Measurements from ENCODE around the gene BCL2L1.
A peak's percentile ranks its signal among the peaks of the same experiment; 100 is the strongest.

The BCL2L1 gene

DNA sequence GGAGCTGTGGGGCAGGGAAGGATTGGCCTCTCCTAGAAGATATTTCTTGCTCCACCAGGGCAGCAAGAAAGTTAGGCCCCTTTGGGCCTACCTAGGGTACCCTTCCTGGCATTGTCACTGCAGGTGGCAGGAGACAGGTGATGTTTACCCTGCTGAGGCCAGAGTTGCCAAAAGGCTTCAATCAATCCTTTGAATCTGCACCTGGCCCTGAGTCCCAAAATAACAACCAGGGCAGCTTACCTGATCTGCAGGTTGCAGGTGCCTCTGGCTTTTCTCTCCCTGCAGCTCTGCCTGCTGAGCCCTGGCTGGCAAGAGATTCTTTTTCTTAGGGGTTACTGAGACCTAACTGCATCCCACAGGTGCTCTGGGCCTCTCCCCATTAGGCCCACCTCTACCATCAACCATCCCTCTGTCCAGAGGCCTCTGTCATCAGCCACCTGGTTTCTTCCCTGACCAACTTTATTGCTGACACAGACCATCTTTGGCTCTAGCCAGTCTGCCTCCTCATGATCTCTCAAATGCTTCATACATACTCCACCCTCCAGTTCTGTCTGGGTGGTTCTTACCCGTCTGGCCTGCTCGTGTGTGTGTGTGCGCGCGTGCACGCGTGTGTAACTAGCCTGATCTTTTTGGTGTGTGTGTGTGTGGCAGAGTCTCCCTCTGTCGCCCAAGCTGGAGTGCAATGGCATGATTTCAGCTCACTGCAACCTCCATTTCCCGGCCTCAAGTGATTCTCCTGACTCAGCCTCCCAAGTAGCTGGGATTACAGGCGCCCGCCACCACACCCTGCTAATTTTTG is 13.7 kb downstream of the BCL2L1 start:
- no peak for DNase-seq

DNA sequence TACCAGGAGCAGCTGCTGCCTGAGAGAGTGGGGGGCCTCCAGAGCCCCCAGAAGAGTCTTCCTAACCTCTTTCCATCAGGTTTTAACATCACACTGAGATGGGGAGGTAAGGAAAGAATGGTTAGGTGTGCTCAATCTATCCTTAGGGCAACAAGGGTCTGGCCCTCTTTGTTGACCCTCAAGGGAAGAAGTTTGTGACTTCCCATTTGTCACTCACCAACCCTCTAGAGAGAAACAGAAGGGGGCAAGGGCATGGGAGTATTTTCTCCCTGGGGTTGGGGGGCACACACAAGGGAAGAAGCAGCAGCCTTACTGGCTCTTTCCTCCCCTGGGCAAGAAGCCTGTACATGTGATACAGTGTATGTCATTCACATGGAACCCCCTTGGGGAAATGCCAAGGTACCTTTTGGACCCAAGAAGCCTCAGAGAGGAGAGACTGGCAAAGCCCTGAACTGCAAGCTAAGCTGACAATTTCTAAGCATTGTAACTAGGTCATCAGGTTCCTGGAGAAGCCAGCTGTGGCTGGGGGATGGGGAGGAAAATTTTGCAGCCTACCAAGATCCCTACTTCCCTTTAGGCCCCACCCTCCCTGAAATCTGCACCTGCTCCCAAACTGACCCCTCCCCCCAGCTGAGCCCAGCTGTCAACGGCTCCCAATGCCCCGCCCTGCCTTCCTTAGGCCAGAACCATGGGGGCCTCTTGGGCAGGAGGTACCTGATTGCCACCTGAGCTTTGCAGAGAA is 14.5 kb downstream of the BCL2L1 start:
- DNase-seq, result no peak

DNA sequence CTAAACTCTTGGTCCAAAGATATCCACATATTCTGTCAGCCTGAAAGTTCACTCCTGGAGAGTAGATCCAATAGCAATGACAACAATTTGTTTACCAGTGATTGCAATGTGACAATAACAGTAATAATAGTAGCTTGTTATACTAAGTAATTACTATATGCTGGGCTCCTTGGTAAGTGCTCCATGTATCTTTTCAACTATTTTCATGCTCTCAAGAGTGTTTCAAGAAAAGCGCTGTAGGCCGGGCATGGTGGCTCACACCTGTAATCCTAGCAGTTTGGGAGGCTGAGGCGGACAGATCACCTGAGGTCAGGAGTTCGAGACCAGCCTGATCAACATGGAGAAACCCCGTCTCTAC is 15.4 kb downstream of the BCL2L1 start:
- no peak for DNase-seq

DNA sequence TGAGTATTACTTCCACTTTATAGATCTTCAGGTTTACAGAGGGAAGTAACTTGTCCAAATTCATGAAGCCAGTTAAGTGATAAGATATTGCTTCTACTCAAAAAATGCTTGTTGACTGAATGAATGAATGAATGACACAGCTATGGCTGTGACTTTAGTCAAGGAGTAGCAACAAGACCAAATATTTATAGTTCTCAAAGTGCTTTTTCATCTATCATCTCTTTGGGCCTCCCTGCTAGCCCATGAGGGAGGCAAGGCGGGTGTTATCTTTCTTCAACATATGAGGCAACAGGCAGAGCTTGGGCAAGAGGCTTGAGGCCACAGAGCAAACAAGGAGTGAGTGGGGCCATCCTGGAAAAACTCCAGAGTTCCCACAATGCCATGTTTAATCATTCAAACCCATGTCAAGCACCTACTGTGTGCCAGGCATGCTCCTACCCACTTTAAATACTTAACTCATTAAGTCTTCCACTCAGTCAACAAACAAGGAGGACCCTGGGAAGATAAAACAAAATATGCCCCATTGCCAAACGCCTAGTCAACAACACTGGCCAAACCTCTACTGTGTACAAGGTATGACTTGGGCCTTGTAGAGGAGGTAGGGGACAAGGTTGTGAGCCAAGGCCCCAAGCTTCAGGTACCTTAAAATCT is 15.9 kb downstream of the BCL2L1 start:
- DNase-seq, result no peak

DNA sequence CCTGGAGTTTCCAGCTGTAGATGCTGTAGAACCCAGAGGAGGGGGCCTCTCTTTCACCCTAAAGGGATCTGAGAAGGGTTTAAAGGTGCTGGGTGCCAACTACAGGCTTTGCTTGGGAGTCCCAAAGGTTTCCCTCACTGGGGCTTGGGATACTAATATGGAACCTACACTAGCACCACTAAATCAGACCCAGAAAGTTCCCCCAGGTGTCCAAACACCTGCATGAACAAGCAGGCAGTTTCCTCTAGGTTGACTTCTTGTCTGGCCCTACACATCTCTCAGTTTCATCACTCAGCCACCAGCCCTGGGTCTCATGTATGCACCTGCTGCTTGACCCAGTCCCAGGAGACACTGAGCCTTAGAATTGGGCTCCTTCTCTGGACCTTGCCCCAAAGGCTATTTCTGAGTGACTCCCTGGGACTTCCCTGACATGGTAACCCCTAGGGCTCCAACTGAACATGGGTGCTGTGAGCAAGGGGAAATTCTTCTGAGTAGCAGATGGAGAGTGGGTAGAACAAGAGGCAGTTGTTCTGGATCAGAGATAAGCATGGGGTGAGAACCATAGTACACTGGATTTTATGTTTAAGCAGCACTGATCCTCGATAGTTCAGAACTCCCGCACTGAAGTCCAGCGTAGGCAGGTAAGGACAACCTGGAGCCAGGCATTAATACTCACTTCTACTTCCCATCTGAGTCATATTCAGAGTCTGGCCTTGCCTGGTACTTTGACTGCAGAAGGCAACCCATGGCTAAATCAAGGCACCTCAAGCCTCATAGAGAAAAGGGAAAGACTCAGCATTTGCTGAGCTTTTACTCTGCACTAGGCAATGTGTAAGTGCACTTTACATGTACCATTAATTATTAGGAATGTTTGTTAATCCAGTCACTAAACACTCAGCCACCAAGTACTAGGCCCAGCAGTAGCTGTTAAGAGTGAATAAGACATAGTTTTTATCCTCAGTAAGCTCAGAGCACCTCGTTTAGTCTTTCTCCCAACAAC is 16.8 kb downstream of the BCL2L1 start:
- no peak for DNase-seq

DNA sequence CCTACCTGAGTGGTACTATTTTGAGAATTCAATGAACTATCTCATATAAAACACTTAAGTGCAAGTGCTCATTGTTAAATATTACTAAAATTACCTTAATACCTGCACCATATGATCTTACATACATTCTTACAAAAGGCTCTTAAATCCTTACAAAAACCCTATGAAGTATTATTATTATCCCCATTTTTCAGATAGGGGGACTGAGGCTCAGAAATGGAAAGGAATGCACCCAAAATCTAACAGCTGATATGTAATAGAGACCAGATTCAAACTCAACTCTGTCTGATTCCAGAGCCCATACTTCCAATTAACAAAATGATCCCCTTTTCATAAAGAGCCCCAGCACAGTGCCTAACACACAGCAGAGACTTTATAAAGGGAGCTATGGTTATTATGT is 17.5 kb downstream of the BCL2L1 start:
- DNase-seq, result no peak

DNA sequence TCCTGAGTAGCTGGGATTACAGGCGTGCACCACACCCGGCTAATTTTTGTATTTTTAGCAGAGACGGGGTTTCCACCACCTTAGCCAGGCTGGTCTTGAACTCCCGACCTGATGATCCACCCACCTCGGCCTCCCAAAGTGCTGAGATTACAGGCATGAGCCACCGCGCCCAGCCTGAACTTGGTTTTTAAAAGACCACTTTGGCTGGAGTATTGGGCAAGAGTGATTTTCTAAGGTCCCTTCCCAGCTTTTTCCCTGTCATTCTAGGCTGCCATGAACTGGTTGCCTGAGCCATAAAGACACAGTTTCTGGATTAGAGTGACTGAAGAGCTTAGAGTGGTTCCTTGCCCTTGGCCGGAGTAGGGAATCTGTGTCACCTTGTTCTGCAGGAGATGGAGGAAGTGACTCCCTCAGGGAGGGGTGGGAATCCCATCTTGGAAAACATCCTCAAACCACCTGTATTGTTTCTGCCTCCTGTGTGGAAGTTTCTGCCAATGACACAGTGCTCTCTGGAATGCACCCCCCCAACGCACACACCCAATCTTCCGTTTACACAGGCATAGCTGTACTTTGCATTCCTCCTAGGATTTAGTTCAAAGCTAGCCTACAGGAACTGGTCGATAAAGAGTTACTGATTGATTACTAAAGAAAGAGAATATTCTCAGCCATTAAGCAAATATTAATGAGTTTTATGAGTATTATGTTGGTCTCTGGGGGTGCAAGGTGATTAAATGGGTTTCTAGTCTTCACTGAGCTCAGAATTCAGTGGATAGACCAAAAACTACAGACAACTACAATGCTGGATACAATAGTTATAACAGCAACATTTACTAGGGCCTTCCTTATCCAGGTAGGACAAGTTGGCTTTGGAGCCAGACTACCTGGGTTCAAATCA is 18.2 kb downstream of the BCL2L1 start:
- DNase-seq, result no peak

DNA sequence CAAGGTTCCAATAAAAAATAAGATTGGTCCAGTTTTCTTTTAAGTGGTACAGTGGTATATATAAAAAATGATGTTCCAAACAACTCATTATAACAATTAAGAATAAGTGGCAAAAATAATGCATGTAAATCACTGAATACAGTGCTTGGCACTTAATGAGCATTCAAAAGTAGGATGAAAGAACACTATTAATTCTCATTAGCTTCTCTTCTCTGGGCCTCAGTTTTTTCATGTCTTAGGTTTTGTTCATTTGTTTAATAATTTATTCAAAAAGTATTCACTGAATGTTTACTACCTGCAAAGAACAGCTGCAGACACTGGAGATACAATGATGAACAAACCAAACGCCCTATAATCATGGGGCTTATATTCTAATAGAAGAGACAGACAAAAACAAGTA is 21.1 kb downstream of the BCL2L1 start:
- no peak for DNase-seq

DNA sequence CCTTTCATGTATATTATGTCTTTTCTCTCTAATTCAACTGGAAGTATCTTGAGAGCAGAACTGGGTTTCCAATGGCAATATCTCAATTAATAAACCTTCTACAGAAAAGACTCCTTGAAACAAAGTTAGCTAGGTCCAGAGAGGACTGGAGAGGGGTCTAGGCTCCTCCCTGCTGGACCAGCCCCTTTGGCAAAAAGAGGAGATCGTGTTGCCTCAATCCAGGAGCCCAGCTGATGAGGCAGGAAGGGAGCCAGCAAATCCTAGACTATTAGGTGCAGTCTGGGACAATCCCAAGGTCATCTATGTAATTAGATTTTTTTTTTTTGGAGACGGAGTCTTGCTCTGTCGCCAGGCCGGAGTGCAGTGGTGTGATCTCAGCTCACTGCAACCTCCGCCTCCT is 21.9 kb downstream of the BCL2L1 start:
- no peak for DNase-seq

DNA sequence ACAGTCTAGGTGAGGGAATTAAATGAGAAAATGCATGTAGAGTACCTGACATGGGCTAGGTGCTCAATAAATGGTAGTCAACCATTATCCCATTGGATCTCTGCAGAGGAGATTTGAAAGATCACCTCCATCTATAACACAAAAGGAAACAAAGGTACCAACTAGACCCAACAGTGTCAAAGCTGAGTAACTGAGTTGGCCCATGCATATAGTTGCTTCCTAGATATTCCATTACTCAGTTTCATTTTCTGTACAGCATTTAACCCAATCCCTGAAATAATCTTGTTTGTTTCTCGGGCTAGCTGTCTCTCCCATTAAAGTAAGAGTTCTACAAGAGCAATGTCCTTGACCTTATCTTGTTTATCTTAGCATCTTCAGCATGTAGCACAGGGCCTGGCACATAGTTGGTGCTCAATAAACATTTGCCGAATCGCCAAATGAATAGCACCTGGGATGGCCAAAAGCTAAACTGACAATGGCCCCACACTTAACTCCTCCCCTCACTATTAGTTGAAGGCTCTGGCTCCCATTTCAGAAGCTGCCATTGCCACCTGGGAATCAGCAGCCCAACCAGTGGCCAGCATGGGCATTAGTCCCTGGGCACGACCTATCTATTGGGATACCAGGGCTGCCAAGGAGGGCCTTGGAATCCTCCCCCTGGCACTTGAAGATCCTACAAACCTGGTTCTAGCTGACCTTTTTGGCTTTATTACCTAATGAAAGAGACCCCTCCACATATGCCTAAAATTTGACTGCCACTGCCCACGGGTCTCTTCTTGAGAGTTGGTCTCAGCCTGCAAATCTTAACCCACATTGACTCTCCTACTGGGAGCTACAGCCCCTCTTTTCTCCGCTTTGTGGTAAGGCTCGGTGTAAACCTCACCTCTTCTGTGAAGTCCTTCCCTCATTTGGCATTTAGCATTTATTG is 22.6 kb downstream of the BCL2L1 start:
- DNase-seq, result no peak

DNA sequence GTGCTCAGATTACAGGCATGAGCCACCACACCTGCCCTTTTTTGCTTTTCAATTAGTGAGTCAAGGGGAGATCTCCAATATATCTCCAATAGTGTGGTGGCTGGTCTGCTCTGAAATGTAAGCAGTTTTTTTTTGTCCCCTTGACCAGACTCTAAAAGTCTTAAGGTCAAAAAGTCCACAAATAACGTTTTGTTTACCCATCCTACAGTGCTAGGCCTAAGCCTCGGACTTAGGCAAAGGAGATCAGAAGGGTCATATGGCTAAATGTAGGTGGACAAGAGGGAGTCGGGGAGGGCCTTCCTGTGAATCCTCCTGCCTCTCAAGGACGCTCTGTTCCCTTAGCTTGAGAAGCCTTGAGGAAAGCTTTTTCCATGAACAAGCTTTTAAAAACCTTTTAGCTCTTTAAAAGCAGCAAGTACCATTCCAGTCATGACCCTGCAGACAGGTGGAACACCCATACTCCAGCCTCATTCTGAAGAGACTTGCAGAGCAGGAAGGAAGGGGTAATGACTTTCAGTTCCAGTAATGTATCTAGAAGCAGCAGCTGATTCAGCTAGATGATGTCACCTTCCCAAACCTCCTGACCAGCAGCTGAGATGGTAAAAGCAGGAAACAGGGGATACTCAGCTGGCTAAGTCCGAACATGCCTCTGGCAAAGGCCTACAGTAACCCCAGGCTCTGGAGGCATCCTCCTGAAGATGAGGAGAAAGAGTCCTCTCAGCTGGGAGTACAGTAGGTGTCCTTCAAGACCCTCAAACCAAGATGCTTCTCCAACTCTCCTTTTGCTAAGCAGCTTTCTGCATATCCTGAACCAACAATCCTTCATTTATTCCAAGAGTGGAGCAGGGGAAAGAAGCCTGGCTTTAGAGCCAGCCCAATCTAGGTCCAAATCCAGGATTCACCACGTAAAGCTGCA is 23.6 kb downstream of the BCL2L1 start:
- peak; percentile 70 for DNase-seq

DNA sequence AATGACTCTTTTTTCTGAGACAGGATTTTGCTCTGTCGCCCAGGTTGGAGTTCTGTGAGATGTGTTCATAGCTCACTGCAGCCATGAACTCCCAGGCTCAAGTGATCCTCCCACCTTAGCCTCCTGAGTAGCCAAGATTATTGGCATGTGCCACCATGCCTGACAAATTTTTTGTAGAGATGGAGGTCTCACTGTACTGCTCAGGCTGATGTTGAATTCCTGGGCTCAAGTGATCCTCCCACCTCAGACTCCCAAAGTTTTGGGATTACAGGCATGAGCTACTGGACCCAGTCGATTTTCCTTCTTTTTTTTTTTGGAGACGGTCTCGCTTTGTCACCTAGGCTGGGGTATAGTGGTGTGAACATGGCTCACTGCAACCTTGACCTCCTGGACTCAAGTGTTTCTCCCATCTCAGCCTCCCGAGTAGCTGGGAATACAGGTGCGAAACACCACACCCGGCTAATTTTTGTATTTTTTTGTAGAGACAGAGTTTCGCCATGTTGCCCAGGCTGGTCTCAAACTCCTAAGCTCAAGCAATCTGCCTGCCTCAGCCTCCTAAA is 24.3 kb downstream of the BCL2L1 start:
- DNase-seq, result no peak

DNA sequence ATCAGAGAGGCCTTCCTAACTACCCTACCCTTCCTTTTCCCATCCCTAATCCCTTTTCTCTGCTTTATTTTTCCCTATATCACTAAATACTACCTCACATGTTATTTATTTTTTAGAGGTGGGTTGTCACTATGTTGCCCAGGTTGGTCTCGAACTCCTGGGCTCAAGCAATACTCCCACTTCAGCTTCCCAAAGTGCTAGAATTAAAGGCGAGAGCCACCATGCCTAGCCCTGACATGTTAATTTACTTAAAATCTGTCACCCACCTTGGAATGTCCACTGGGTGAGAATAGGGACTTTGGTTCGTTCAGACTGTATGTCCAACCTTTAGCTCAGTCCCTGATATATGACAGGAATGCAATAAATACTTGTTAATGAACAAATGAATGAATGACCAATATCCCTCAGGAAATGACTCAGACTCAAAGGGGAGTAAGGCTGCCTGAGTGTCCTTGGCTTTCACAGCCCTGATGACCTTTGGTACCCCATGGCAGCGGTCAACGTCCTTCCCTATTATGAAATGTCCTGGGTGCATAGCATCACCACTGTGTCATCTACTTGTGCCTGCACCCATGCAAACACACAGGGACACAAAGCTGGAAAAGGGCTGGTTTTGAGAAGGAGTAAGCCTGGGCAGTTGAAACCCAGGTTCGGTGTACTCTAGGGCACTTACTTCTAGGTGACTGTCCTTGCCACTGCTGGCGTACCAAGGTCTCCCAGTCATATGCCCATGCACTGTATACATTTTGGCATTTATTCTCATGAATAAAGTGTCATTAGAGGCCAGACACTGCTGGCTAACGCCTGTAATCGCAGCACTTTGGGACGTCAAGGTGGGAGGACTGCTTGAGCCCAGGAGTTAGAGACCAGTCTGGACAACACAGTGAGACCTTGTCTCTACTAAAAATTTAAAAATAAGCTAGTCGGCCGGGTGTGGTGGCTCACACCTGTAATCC is 26.5 kb downstream of the BCL2L1 start:
- DNase-seq, result no peak

DNA sequence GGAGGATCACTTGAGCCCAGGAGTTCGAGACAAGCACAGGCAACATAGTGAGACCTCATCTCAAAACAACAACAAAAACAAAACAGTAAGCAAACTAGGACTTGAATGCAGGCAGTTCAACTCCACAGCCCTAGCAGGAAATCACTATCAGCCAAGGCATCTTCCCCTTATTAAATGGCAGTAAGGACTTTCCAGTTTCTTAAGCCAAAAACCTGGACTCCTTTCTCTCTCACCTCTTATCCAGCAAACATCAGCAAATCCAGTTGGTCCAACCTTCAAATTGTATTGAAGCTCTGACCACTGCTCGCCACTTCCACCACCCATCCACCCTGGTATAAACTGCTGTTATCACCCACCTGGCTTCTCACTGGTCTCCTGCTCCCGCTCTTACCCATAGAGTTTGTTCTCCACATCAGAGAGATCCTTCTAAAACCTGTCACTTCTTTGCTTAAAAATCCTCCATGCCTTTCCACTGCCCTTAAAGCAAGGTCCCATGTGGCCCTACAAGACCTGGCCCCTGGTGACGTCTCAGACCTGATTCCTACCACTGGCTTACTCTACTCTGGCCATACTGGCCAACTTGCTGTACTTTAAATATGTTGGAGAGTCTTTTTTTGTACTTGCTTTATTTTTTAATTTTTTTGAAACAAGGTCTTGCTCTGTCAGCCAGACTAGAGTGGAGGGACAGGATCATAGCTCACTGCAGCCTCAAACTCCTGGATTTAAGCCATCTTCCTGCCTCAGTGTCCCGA is 27.6 kb downstream of the BCL2L1 start:
- DNase-seq, result no peak

DNA sequence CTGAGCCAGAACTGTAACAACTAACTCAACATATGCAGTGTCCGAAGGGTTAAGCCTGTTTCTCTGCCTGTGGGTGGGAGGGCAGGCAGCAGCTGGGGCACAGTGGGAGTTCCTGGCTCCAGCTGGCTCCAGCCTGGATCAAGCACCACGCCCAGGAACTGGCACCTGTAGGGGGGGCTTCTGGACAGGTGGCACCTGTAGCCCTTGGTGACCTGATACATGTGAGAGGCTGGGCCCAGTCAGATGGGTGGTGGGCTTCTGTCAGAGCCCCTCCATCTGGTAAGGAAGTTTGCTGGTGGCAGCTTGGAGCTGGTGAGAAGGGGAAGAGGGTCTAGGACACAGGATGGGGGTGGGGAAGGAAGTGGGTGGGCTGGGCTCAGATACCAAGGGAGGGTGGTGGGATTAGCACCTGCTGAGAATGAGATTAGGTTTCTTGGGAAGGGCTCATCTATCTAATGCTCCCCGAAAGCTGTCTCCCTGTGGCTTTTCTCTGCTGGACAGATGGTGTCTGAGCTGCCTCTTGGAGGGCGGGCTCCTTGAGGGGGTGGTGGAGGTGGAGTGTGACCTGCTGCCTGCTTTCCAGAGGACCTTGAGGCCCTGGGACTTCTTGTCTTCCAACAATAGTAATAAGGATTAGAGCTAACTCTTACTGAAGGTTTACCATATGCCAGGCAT is 28.5 kb downstream of the BCL2L1 start:
- no peak for DNase-seq

DNA sequence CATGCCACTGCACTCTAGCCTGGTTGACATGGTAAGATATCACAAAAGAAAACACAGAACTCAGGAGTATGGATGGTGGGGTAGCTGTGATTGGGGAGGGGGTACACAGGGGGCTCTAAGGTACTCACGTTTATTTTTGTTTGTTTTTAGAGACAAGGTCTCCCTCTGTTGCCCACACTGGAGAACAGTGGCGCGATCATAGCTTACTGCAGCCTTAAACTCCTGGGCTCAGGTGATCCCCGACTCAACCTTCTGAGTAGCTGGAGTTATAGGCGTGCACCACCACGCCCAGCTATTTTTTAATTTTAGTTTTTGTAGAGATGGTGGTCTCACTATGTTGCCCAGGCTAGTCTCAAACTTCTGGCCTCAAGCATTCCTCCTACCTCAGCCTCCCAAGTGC is 29.3 kb downstream of the BCL2L1 start:
- DNase-seq, result no peak

Data from amniotic stem cell (primary cell).